Measurements from ENCODE around the gene SH2D3A.
"Not testable (repeated sequence)": the region's sequence is repeated elsewhere in the genome, so short reads cannot be mapped to it uniquely, and the experiment has no call there.

SH2D3A gene

GRCh38 chr19:6790194-6791128, 23.2 kb upstream of the SH2D3A start:
- DNase-seq (ENCODE audit: low read depth in 2 of 2, low spot score in 1 of 2), result no peak

- no peak for DNase-seq (ENCODE audit: low read depth in 2 of 2, low spot score in 1 of 2)
Measured at GRCh38 chr19:6788896-6789295, 21.7 kb upstream of the SH2D3A start.

- DNase-seq (ENCODE audit: low read depth in 2 of 2, low spot score in 1 of 2), result no peak
Measured at GRCh38 chr19:6787393-6787792, 20.2 kb upstream of the SH2D3A start.

GRCh38 chr19:6779206-6779605, 12.0 kb upstream of the SH2D3A start:
- DNase-seq (ENCODE audit: low read depth in 2 of 2, low spot score in 1 of 2), result no peak

GRCh38 chr19:6778386-6778785, 11.2 kb upstream of the SH2D3A start:
- no peak for DNase-seq (ENCODE audit: low read depth in 2 of 2, low spot score in 1 of 2)

- DNase-seq (ENCODE audit: low read depth in 2 of 2, low spot score in 1 of 2), result no peak
Measured at GRCh38 chr19:6777434-6777833, 10.2 kb upstream of the SH2D3A start.

- no peak for DNase-seq (ENCODE audit: low read depth in 2 of 2, low spot score in 1 of 2)
Measured at GRCh38 chr19:6776999-6777398, 9.8 kb upstream of the SH2D3A start.

GRCh38 chr19:6776045-6776444, 8.8 kb upstream of the SH2D3A start:
- not testable (repeated sequence) for DNase-seq (ENCODE audit: low read depth in 2 of 2, low spot score in 1 of 2)

GRCh38 chr19:6774821-6775707, 7.8 kb upstream of the SH2D3A start:
- no peak for DNase-seq (ENCODE audit: low read depth in 2 of 2, low spot score in 1 of 2)

- DNase-seq (ENCODE audit: low read depth in 2 of 2, low spot score in 1 of 2), result peak; percentile 5 to 16
Measured at GRCh38 chr19:6773323-6773931, 6.2 kb upstream of the SH2D3A start.

GRCh38 chr19:6772866-6773322, 5.7 kb upstream of the SH2D3A start:
- no peak for DNase-seq (ENCODE audit: low read depth in 2 of 2, low spot score in 1 of 2)

GRCh38 chr19:6772028-6772865, 5.0 kb upstream of the SH2D3A start, which contains the start of gene VAV1:
TSS of gene VAV1 (plus strand) at chr19:6772708. CDS start at chr19:6772808, 100 bp downstream.
- DNase-seq (ENCODE audit: low read depth in 2 of 2, low spot score in 1 of 2), result peak; percentile 68 to 78

- DNase-seq (ENCODE audit: low read depth in 2 of 2, low spot score in 1 of 2), result not testable (repeated sequence)
Measured at GRCh38 chr19:6771648-6772027, 4.4 kb upstream of the SH2D3A start.

- DNase-seq (ENCODE audit: low read depth in 2 of 2, low spot score in 1 of 2), result no peak
Measured at GRCh38 chr19:6769006-6769619, 1.9 kb upstream of the SH2D3A start.

GRCh38 chr19:6768236-6768785, 1.1 kb upstream of the SH2D3A start:
- DNase-seq (ENCODE audit: low read depth in 2 of 2, low spot score in 1 of 2), result no peak

GRCh38 chr19:6767081-6767356, 216 bp downstream of the SH2D3A start:
- no peak for DNase-seq (ENCODE audit: low read depth in 2 of 2, low spot score in 1 of 2)

- DNase-seq (ENCODE audit: low read depth in 2 of 2, low spot score in 1 of 2), result no peak
Measured at GRCh38 chr19:6766357-6767080, 716 bp downstream of the SH2D3A start.

GRCh38 chr19:6765738-6766356, 1.4 kb downstream of the SH2D3A start:
- DNase-seq (ENCODE audit: low read depth in 2 of 2, low spot score in 1 of 2), result no peak
